Mesenchymal stem cell (in vitro differentiated cells and primary cell): ENCODE data around the gene TSC22D4.

ENCODE experiments used
- DNase-seq: peaks from one replicate; pipeline ENCODE4 v3.0.0-alpha.2; 2013
- H2AFZ ChIP-seq: one replicate; pipeline ENCODE4 v1.6.1; 2013; ENCODE audit warnings: low read depth, mild to moderate bottlenecking, control low read depth, inconsistent platforms, low read length, moderate library complexity
- H2AK5ac ChIP-seq: 2 replicates; pipeline ENCODE4 v1.6.1; 2013; ENCODE audit warnings: low read length, moderate library complexity, mild to moderate bottlenecking, inconsistent platforms; ENCODE audit not compliant: severe bottlenecking
- H2BK120ac ChIP-seq: one replicate; pipeline ENCODE4 v1.6.1; 2013; ENCODE audit warnings: low read depth, mild to moderate bottlenecking, inconsistent platforms, low read length, moderate library complexity
- H2BK12ac ChIP-seq, 2 experiments: one replicate each; pipeline ENCODE4 v1.6.1; 2013; ENCODE audit warnings: inconsistent platforms in 2 of 2, low read length in 2 of 2, mild to moderate bottlenecking in 2 of 2, moderate library complexity in 2 of 2, control low read depth in 1 of 2
- H2BK15ac ChIP-seq: one replicate; pipeline ENCODE4 v1.6.1; 2013; ENCODE audit warnings: mild to moderate bottlenecking, low read depth, inconsistent platforms; ENCODE audit not compliant: poor library complexity, severe bottlenecking
- H2BK5ac ChIP-seq: 2 replicates; pipeline ENCODE4 v1.6.1; 2013; ENCODE audit warnings: low read depth, mild to moderate bottlenecking, low read length, control low read depth, inconsistent platforms; ENCODE audit not compliant: poor library complexity, severe bottlenecking
- H3K14ac ChIP-seq, 2 experiments: one replicate each; pipeline ENCODE4 v1.6.1; 2013; ENCODE audit warnings: inconsistent platforms in 2 of 2, low read length in 2 of 2, control low read depth in 1 of 2, mild to moderate bottlenecking in 1 of 2, moderate library complexity in 1 of 2
- H3K18ac ChIP-seq, 2 experiments: one replicate each; pipeline ENCODE4 v1.6.1; 2013; ENCODE audit warnings: inconsistent platforms in 2 of 2, low read length in 2 of 2, control low read depth in 1 of 2, low read depth in 1 of 2, mild to moderate bottlenecking in 1 of 2
- H3K23ac ChIP-seq, 2 experiments: one replicate each; pipeline ENCODE4 v1.6.1; 2013; ENCODE audit warnings: inconsistent platforms in 2 of 2, low read length in 2 of 2, mild to moderate bottlenecking in 2 of 2, moderate library complexity in 2 of 2, control low read depth in 1 of 2
- H3K27ac ChIP-seq: 2 replicates; pipeline ENCODE4 v1.5.1; 2013; ENCODE audit warnings: mild to moderate bottlenecking, moderate library complexity, low read length, control low read depth, inconsistent platforms; ENCODE audit not compliant: poor library complexity, severe bottlenecking
- H3K27me3 ChIP-seq, 2 experiments: 2 replicates each; pipeline versions ENCODE4 v1.6.1 to v1.7.0; 2013; ENCODE audit warnings: low read length in 2 of 2, mild to moderate bottlenecking in 2 of 2, moderate library complexity in 2 of 2, control low read depth in 1 of 2, inconsistent platforms in 1 of 2; ENCODE audit not compliant: control insufficient read depth in 1 of 2, insufficient read depth in 1 of 2
- H3K36me3 ChIP-seq, 2 experiments: 2 replicates each; pipeline versions ENCODE4 v1.6.1 to v1.7.0; 2013; ENCODE audit warnings: low read length in 2 of 2, control low read depth in 1 of 2, inconsistent platforms in 1 of 2, low read depth in 1 of 2, mild to moderate bottlenecking in 1 of 2; ENCODE audit not compliant: insufficient read depth in 2 of 2, control insufficient read depth in 1 of 2
- H3K4ac ChIP-seq, 2 experiments: one replicate each; pipeline ENCODE4 v1.6.1; 2013; ENCODE audit warnings: inconsistent platforms in 2 of 2, low read length in 2 of 2, mild to moderate bottlenecking in 2 of 2, moderate library complexity in 2 of 2, control low read depth in 1 of 2, low read depth in 1 of 2
- H3K4me1 ChIP-seq: 2 replicates; pipeline ENCODE4 v1.6.1; 2013; ENCODE audit warnings: low read depth, low read length, control low read depth; ENCODE audit not compliant: control insufficient read depth, insufficient read depth
- H3K4me2 ChIP-seq: 2 replicates; pipeline ENCODE4 v1.6.1; 2013; ENCODE audit warnings: low read length, mild to moderate bottlenecking, inconsistent platforms; ENCODE audit not compliant: poor library complexity, severe bottlenecking
- H3K4me3 ChIP-seq, 2 experiments: 2 replicates each; pipeline versions ENCODE4 v1.5.1 to v1.7.0; 2013; ENCODE audit warnings: low read length in 2 of 2, mild to moderate bottlenecking in 2 of 2, control low read depth in 1 of 2, low read depth in 1 of 2; ENCODE audit not compliant: insufficient read depth in 1 of 2
- H3K79me1 ChIP-seq: replicated peaks from 2 replicates; pipeline ENCODE4 v1.6.1; 2013; ENCODE audit warnings: mild to moderate bottlenecking, control low read depth, low read length, inconsistent platforms; ENCODE audit not compliant: poor library complexity, severe bottlenecking
- H3K9ac ChIP-seq: 2 replicates; pipeline ENCODE4 v1.7.0; 2013; ENCODE audit warnings: mild to moderate bottlenecking, low read length, moderate library complexity
- H3K9me3 ChIP-seq: 2 replicates; pipeline ENCODE4 v1.7.0; 2013; ENCODE audit warnings: mild to moderate bottlenecking, low read length; ENCODE audit not compliant: control insufficient read depth
- H4K8ac ChIP-seq: one replicate; pipeline ENCODE4 v1.6.1; 2013; ENCODE audit warnings: inconsistent platforms, mild to moderate bottlenecking, low read length, moderate library complexity
- H4K91ac ChIP-seq: one replicate; pipeline ENCODE4 v1.6.1; 2013; ENCODE audit warnings: mild to moderate bottlenecking, low read length, inconsistent platforms
- WGBS: methylation state at CpG from one replicate; pipeline ENCODE4 v1.1.7; 2013; ENCODE audit warnings: mixed read lengths; 5-methylcytosine and 5-hydroxymethylcytosine counted together

The TSC22D4 gene

DNA sequence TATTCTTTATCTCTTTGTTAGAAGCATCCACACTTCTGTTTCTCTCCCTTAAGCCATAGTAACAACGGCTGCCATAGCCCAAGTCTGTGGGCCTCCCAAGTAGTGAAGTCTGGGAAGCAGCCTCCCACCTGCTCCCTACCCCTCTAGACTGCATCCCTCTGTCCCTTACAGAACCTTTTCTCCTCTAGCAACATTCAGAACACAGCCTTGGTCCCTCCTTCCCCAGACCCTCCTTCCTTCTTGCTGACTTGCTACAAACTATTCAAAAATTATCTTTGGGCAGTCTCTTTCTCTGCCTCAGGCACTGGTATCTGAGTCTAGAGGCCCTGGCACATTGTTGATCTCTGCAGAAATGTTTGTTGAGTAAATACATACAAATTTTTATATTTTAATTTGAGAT lies 2.5 kb upstream of the TSC22D4 start:
- Histone ChIP-seq H3K4me2 (no peak overlapping the region), H3K79me1 (no peaks in the 10 kb centered on the region), H3K9ac (no peak overlapping the region), H2BK5ac (no peak overlapping the region), H3K9me3 (no peaks in the 10 kb centered on the region), H3K27ac (no peak overlapping the region), H4K91ac (no peak overlapping the region), H3K36me3 (peaks cover 6 to 11% of the 10 kb centered on the region in 2 experiments), H2BK120ac (no peak overlapping the region), H3K4me3 (no peak overlapping the region), H2AK5ac (no peak overlapping the region), H2AFZ (no peak overlapping the region), H3K4ac (no peak overlapping the region), H4K8ac (no peak overlapping the region), H3K14ac (no peak overlapping the region), H2BK15ac (no peak overlapping the region), H3K4me1 (peaks cover 24% of the 10 kb centered on the region), H3K27me3 (no peaks in the 10 kb centered on the region), H2BK12ac (no peak overlapping the region), H3K23ac (no peak overlapping the region), H3K18ac (no peak overlapping the region)
- DNase-seq = no peak
- WGBS = 88% methylated on average over 1 of the region's 1 CpG

DNA sequence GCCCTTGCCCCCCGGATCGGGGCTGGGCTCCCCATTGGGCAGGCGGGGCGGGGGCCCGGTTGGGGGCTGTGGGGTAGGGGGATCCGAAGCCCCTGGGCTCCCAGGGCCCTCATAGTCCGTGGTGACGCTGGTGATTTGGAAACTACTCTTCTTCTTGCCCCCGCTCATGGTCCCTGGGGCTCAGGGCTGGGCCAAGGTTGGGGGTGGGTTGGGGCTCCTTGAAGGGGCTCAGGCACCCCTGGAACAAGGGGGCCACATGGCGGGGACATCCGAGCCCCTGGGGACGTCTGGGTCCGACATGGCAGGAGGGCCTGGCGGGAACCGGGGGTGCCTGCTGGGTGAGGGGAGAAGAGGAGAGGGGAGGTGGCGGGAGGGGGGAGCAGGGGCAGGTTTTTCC lies 1.1 kb downstream of the TSC22D4 start:
- Histone ChIP-seq H2BK15ac (no peak overlapping the region), H3K23ac (no peak overlapping the region), H2AK5ac (no peak overlapping the region), H3K4me2 (peak overlapping the region; percentile 86), H3K4ac (no peak overlapping the region), H3K9me3 (no peaks in the 10 kb centered on the region), H2AFZ (no peak overlapping the region), H3K27ac (no peak overlapping the region), H2BK12ac (no peak overlapping the region), H3K4me1 (peaks cover 25% of the 10 kb centered on the region), H3K27me3 (no peaks in the 10 kb centered on the region), H2BK120ac (peak overlapping the region; percentile 45), H3K36me3 (peaks cover 29 to 35% of the 10 kb centered on the region in 2 experiments), H3K9ac (peak overlapping the region; percentile 96), H3K79me1 (peaks cover 17% of the 10 kb centered on the region), H2BK5ac (no peak overlapping the region), H3K4me3 (peak overlapping the region; percentile 92 to 97), H3K14ac (peak overlapping the region in 1 of 2 experiments; percentile 45), H4K8ac (no peak overlapping the region), H3K18ac (peak overlapping the region in 1 of 2 experiments; percentile 18), H4K91ac (no peak overlapping the region)
- DNase-seq = no peak
- 11% methylated on average over 9 of the region's 16 CpGs for WGBS

DNA sequence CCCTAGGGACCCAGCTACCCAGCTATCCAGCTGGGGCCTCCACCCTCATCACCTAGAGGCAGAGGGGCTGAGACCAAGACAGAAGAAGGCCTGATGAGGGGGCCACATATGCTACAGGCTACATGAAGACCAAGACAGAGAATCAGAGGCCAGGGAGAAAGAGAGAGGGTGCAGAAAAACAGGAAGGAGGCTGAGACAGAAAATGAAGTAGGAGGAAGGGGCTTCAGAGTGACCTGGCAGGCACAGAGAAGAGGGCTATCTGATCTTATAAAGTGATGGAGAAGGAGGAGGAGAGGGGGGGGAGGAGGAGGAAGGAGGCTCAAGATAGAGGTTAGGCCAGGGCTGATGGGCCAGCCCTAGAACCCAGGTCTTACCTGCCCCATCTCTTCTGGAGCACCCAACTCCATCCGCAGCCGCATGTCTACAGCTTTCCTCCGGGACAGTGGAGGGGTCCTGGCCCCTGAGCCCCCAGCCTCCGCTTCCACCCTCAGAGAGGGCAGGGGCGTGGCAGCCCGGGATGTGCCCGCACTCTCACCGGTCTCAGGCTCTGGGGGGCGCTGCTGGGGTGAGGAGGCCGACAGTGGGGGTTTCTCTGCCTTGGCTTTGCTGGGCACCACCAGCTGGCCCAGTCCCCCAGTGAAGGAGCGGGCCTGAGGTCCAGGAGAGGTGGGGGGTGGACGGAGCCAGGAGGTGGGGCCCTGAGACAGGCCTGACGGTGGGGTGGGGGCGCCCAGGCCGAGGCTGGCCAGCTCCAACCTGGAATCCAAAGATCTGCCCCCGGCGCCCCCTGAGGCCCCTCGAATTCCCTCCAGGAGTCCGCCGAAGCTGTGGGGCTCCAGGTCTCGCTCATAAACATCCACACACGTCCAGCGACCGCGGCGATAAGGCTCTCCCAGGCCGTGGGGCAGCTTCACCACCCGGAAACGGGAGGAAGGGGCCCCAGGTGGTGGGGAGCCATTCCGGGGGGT lies 1.8 kb downstream of the TSC22D4 start:
- Histone ChIP-seq H2BK5ac (no peak overlapping the region), H3K27me3 (no peaks in the 10 kb centered on the region), H3K9ac (peak overlapping the region; percentile 96), H3K14ac (peak overlapping the region; percentile 45 to 67), H2AFZ (no peak overlapping the region), H3K18ac (peak overlapping the region in 1 of 2 experiments; percentile 16), H3K4ac (no peak overlapping the region), H2AK5ac (no peak overlapping the region), H3K4me1 (peaks cover 28% of the 10 kb centered on the region), H3K9me3 (no peaks in the 10 kb centered on the region), H4K8ac (no peak overlapping the region), H3K36me3 (peaks cover 31 to 42% of the 10 kb centered on the region in 2 experiments), H3K79me1 (peaks cover 22% of the 10 kb centered on the region), H3K4me2 (peak overlapping the region; percentile 86), H2BK12ac (no peak overlapping the region), H2BK120ac (no peak overlapping the region), H2BK15ac (no peak overlapping the region), H4K91ac (no peak overlapping the region), H3K27ac (no peak overlapping the region), H3K4me3 (peak overlapping the region; percentile 92 to 97), H3K23ac (peak overlapping the region in 1 of 2 experiments; percentile 81)
- 44% methylated on average over 29 of the region's 30 CpGs for WGBS
- DNase-seq = no peak

DNA sequence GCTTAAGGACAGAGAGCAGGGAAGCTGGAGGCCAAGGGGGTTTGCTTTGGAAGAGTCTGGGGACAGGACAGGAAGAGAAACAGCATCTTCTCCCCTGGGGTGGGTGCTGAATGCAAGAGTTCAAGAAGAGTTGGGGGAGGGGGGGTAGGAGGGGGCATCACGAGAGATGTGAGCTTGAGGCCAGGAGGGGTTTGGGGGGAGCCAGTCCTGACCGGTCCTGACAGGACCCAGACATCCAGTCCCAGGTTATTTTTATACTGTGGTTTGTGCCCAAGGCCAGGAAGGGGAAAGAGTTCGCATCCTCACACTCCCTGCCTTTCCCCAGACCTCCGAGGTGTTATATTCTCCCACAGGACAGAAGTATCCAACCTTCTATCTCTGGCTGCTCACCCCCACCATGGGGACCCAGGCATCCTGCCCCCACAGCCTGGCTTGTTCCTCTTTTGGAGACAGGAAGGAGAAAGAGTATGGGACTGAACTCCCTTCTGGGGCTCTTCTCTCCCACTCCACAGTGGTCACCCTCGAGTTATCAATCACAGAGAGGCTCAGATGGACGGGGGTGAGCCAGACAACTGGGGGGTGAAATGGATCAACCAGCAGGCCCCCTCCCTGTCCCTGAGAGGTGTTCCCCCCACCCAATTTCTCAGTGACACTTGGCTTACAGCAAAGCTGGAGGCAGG lies 2.8 kb downstream of the TSC22D4 start:
- peak overlapping the region; percentile 86 for H3K4me2 ChIP-seq
- no peaks in the 10 kb centered on the region for H3K27me3 ChIP-seq
- no peak overlapping the region for H2BK120ac ChIP-seq
- peaks cover 26% of the 10 kb centered on the region for H3K79me1 ChIP-seq
- peak overlapping the region in 1 of 2 experiments; percentile 92 for H3K4me3 ChIP-seq
- no peak for DNase-seq
- 33% methylated on average over 4 of the region's 6 CpGs for WGBS
- H2AK5ac ChIP-seq = no peak overlapping the region
- H3K9me3 ChIP-seq = no peaks in the 10 kb centered on the region
- no peak overlapping the region for H2BK12ac ChIP-seq
- H3K18ac ChIP-seq = peak overlapping the region in 1 of 2 experiments; percentile 55
- peak overlapping the region; percentile 96 for H3K9ac ChIP-seq
- no peak overlapping the region for H3K27ac ChIP-seq
- H3K14ac ChIP-seq = peak overlapping the region in 1 of 2 experiments; percentile 67
- no peak overlapping the region for H2BK5ac ChIP-seq
- H3K4ac ChIP-seq = no peak overlapping the region
- H3K36me3 ChIP-seq = peaks cover 37 to 49% of the 10 kb centered on the region in 2 experiments
- no peak overlapping the region for H4K8ac ChIP-seq
- H3K23ac ChIP-seq = no peak overlapping the region
- no peak overlapping the region for H4K91ac ChIP-seq
- no peak overlapping the region for H2AFZ ChIP-seq
- H3K4me1 ChIP-seq = peaks cover 28% of the 10 kb centered on the region
- no peak overlapping the region for H2BK15ac ChIP-seq
